NCI-H524 treated with DMSO at 0.1 percent for 48 hours (cell line): ENCODE data around the gene GAS6.

Experiments
- DNase-seq: peaks from one replicate; lab custom pipeline; 2025; lab: John Stamatoyannopoulos, UW

Gene GAS6

GRCh38 chr13:113851826-113852535, 11.9 kb downstream of the GAS6 start:
- no peak for DNase-seq

GRCh38 chr13:113851480-113851803, 12.4 kb downstream of the GAS6 start:
- no peak for DNase-seq

- no peak for DNase-seq
Observed at GRCh38 chr13:113850722-113851479, 13.0 kb downstream of the GAS6 start.

- DNase-seq = no peak
Observed at GRCh38 chr13:113849981-113850721, 13.7 kb downstream of the GAS6 start.

- DNase-seq = no peak
Observed at GRCh38 chr13:113849546-113849945, 14.3 kb downstream of the GAS6 start.

- no peak for DNase-seq
Observed at GRCh38 chr13:113848431-113849260, 15.2 kb downstream of the GAS6 start.

GRCh38 chr13:113848020-113848419, 15.9 kb downstream of the GAS6 start:
- DNase-seq = no peak

GRCh38 chr13:113846636-113847318, 17.1 kb downstream of the GAS6 start:
- DNase-seq = no peak

GRCh38 chr13:113845723-113846635, 17.9 kb downstream of the GAS6 start:
- DNase-seq = no peak

- DNase-seq = no peak
Observed at GRCh38 chr13:113845055-113845454, 18.8 kb downstream of the GAS6 start.

GRCh38 chr13:113843864-113844556, 19.9 kb downstream of the GAS6 start:
- DNase-seq = no peak

GRCh38 chr13:113843063-113843654, 20.7 kb downstream of the GAS6 start:
- no peak for DNase-seq

GRCh38 chr13:113842336-113843062, 21.4 kb downstream of the GAS6 start:
- no peak for DNase-seq

GRCh38 chr13:113841353-113841650, 22.6 kb downstream of the GAS6 start:
- DNase-seq = no peak

GRCh38 chr13:113840541-113841352, 23.1 kb downstream of the GAS6 start:
- DNase-seq = no peak

GRCh38 chr13:113839536-113840204, 24.2 kb downstream of the GAS6 start:
- no peak for DNase-seq

- no peak for DNase-seq
Observed at GRCh38 chr13:113838711-113839201, 25.1 kb downstream of the GAS6 start.
